IMR-90 (cell line): ENCODE results near the gene ZXDC. TPM values are rescaled to one million over a fixed set of nuclear protein-coding genes. Genes with fewer than 3 reads are reported as not detected.

Experiments
- ATAC-seq: fragments of 200-7000 bp; cut with Tn5 transposase; 2 replicates; pipeline ENCODE4 v1.9.1; 2020; ENCODE audit warnings: low read depth, mild to moderate bottlenecking, moderate library complexity
- BruUV-seq: library from RNA; stranded (reverse); fragments of 400-500 nt; replicated peaks from 2 replicates; lab custom pipeline; 2021; lab: Mats Ljungman, UMichigan
- CTCF ChIA-PET: fragments of 300-600 bp; formaldehyde crosslinking; extraction: SDS; loops from one replicate; lab custom pipeline; 2021; ENCODE audit warnings: antibody characterized with exemption; lab: Yijun Ruan, JAX
- POLR2A ChIA-PET: fragments of 300-600 bp; sonication (Branson Sonifier 250); formaldehyde crosslinking; loops from one replicate; lab custom pipeline; 2022; ENCODE audit warnings: antibody characterized with exemption; ENCODE audit not compliant: unreplicated experiment; lab: Charles Lee
- DNase-seq: peaks from one replicate; pipeline ENCODE4 v3.0.0; 2013
- H2AFZ ChIP-seq: replicated peaks from 2 replicates; pipeline ENCODE3; 2013; ENCODE audit warnings: low read length, mild to moderate bottlenecking; ENCODE audit not compliant: poor library complexity
- H2AK5ac ChIP-seq: 2 replicates; pipeline ENCODE4 v1.6.1; 2013; ENCODE audit warnings: low read depth, low read length, inconsistent platforms
- H2AK9ac ChIP-seq: replicated peaks from 2 replicates; pipeline ENCODE3; 2013; ENCODE audit warnings: mild to moderate bottlenecking, low read depth, low read length, moderate library complexity; ENCODE audit not compliant: poor library complexity
- H2BK120ac ChIP-seq: 2 replicates; pipeline ENCODE4 v1.6.1; 2013; ENCODE audit warnings: low read depth, low read length, inconsistent platforms
- H2BK15ac ChIP-seq: 3 replicates; pipeline ENCODE4 v1.6.1; 2013; ENCODE audit warnings: low read depth, low read length, inconsistent platforms
- H2BK20ac ChIP-seq: 2 replicates; pipeline ENCODE4 v1.6.1; 2013; ENCODE audit warnings: low read depth, mild to moderate bottlenecking, inconsistent platforms, low read length, moderate library complexity
- H2BK5ac ChIP-seq: 2 replicates; pipeline ENCODE4 v1.6.1; 2013; ENCODE audit warnings: mild to moderate bottlenecking, low read depth, low read length, inconsistent platforms; ENCODE audit not compliant: poor library complexity, severe bottlenecking
- H3K14ac ChIP-seq: replicated peaks from 2 replicates; pipeline ENCODE4 v1.6.1; 2013; ENCODE audit warnings: low read depth, low read length, inconsistent platforms
- H3K18ac ChIP-seq: 2 replicates; pipeline ENCODE4 v1.6.1; 2013; ENCODE audit warnings: low read depth, low read length, control low read depth
- H3K23ac ChIP-seq: 2 replicates; pipeline ENCODE4 v1.6.1; 2013; ENCODE audit warnings: low read depth, low read length, inconsistent platforms
- H3K27ac ChIP-seq: 2 replicates; pipeline ENCODE4 v1.5.1; 2013; ENCODE audit warnings: mild to moderate bottlenecking, control low read depth, low read length; ENCODE audit not compliant: insufficient read depth
- H3K27me3 ChIP-seq: 2 replicates; pipeline ENCODE4 v1.6.1; 2013; ENCODE audit warnings: low read length; ENCODE audit not compliant: control insufficient read depth, insufficient read depth
- H3K36me3 ChIP-seq: 2 replicates; pipeline ENCODE4 v1.6.1; 2013; ENCODE audit warnings: low read length, mixed read lengths; ENCODE audit not compliant: control insufficient read depth, insufficient read depth
- H3K4ac ChIP-seq: 2 replicates; pipeline ENCODE4 v1.6.1; 2013; ENCODE audit warnings: low read depth, low read length, inconsistent platforms
- H3K4me1 ChIP-seq: 2 replicates; pipeline ENCODE4 v1.6.1; 2013; ENCODE audit warnings: low read length, mixed read lengths; ENCODE audit not compliant: control insufficient read depth, insufficient read depth
- H3K4me2 ChIP-seq: 2 replicates; pipeline ENCODE4 v1.6.1; 2013; ENCODE audit warnings: low read depth, mild to moderate bottlenecking, control low read depth, low read length, moderate library complexity
- H3K4me3 ChIP-seq: 2 replicates; pipeline ENCODE4 v1.5.1; 2013; ENCODE audit warnings: low read depth, mild to moderate bottlenecking, control low read depth, low read length, moderate library complexity; ENCODE audit not compliant: insufficient read depth
- H3K56ac ChIP-seq: 2 replicates; pipeline ENCODE4 v1.6.1; 2013; ENCODE audit warnings: low read length, inconsistent platforms; ENCODE audit not compliant: insufficient read depth; ENCODE audit errors: extremely low read depth
- H3K79me1 ChIP-seq, 2 experiments: 2 replicates each; pipeline ENCODE4 v1.6.1; 2013; ENCODE audit warnings: low read length in 2 of 2, inconsistent platforms in 1 of 2, low read depth in 1 of 2
- H3K9ac ChIP-seq: 2 replicates; pipeline ENCODE4 v1.6.1; 2013; ENCODE audit warnings: low read depth, low read length, control low read depth
- H3K9me1 ChIP-seq: 2 replicates; pipeline ENCODE4 v1.6.1; 2013; ENCODE audit warnings: low read length, inconsistent platforms; ENCODE audit not compliant: insufficient read depth
- H3K9me3 ChIP-seq: 2 replicates; pipeline ENCODE4 v1.6.1; 2013; ENCODE audit warnings: low read length; ENCODE audit not compliant: control insufficient read depth, insufficient read depth
- H4K20me1 ChIP-seq: 2 replicates; pipeline ENCODE4 v1.6.1; 2013; ENCODE audit warnings: low read length, inconsistent platforms; ENCODE audit not compliant: insufficient read depth
- H4K5ac ChIP-seq: 2 replicates; pipeline ENCODE4 v1.6.1; 2013; ENCODE audit warnings: mild to moderate bottlenecking, low read depth, low read length, control low read depth
- H4K8ac ChIP-seq, 2 experiments: 2 replicates each; pipeline ENCODE4 v1.6.1; 2013; ENCODE audit warnings: low read depth in 2 of 2, low read length in 2 of 2, control low read depth in 1 of 2, inconsistent platforms in 1 of 2
- H4K91ac ChIP-seq: 2 replicates; pipeline ENCODE4 v1.6.1; 2013; ENCODE audit warnings: low read depth, low read length, inconsistent platforms; ENCODE audit not compliant: insufficient read depth
- CTCF ChIP-seq: conservative IDR thresholded peaks from 2 replicates; pipeline ENCODE4 v1.5.1; 2012; ENCODE audit warnings: mild to moderate bottlenecking, low read depth, low read length, improper control_type of control experiment
- MAFK ChIP-seq: IDR thresholded peaks from 2 replicates; pipeline ENCODE4 v1.6.1; 2012; ENCODE audit warnings: low read depth, low read length, improper control_type of control experiment
- NFE2L2 ChIP-seq: fragments of 150-350 bp; IDR thresholded peaks from 2 replicates; pipeline ENCODE4 v1.6.1; 2016; ENCODE audit warnings: low read depth, mild to moderate bottlenecking, low read length
- POLR2A ChIP-seq: IDR thresholded peaks from 2 replicates; pipeline ENCODE4 v1.6.1; 2012; ENCODE audit warnings: mild to moderate bottlenecking, low read depth, low read length
- RFX5 ChIP-seq: IDR thresholded peaks from 2 replicates; pipeline ENCODE4 v1.8.0; 2012; ENCODE audit warnings: low read depth, mild to moderate bottlenecking, low read length, moderate library complexity
- USF2 ChIP-seq: fragments of 150-350 bp; IDR thresholded peaks from 2 replicates; pipeline ENCODE4 v1.6.1; 2017; ENCODE audit warnings: mild to moderate bottlenecking, antibody characterized with exemption, low read length, low read depth
- WGBS, 2 experiments: methylation state at CpG; one replicate each; pipeline versions ENCODE4 v1.1.5 to v1.1.7; 2013; ENCODE audit warnings: missing lambda C conversion rate in 2 of 2; ENCODE audit not compliant: insufficient read length in 1 of 2; ENCODE audit errors: extremely low coverage in 2 of 2; 5-methylcytosine and 5-hydroxymethylcytosine counted together
- dilution Hi-C: fragments of 300-500 bp; cut with HindIII; formaldehyde crosslinking; loops from one replicate; pipeline ENCODE4 v1.14.3; 2018; ENCODE audit warnings: low sequenced_read_pairs; ENCODE audit not compliant: unreplicated experiment
- in situ Hi-C: fragments of 300-500 bp; cut with MboI; formaldehyde crosslinking; loops from 3 replicates; pipeline ENCODE4 v1.14.3; 2019; ENCODE audit warnings: low sequenced_read_pairs, inconsistent platforms, mixed read lengths
- intact Hi-C: fragments of 100-400 bp; cut with micrococcal nuclease; formaldehyde crosslinking; loops from 2 replicates; pipeline ENCODE4 v1.10.0; 2022
- polyA plus RNA-seq, 3 experiments: library from polyadenylated mRNA; depleted of rRNA; stranded (reverse); fragments of >200 nt; gene quantifications; 2 replicates each; pipeline ENCODE4 v1.2.3, GENCODE V29; 2012; ENCODE audit warnings: low replicate concordance in 1 of 3
- total RNA-seq: library from RNA; depleted of rRNA; stranded (reverse); fragments of >200 nt; gene quantifications from 2 replicates; pipeline ENCODE4 v1.2.3, GENCODE V29; 2012

Gene ZXDC
- total and polyA plus RNA-seq, 2 of the 4 experiments (the other 2 are of a cell fraction) = 11.5 to 14.3 TPM

- ChIA-PET POLR2A (no interaction called here), CTCF (no interaction called here)
- Histone ChIP-seq H3K4me2 (no peak overlapping the region), H3K79me1 (peaks cover 40 to 58% of the 10 kb centered on the region in 2 experiments), H2BK20ac (no peak overlapping the region), H3K56ac (no peak overlapping the region), H3K4ac (no peak overlapping the region), H3K14ac (no peak overlapping the region), H3K9me1 (peaks cover 2% of the 10 kb centered on the region; the same call in 1 of the 2 replicates), H3K9ac (no peak overlapping the region), H4K20me1 (peaks cover 32% of the 10 kb centered on the region), H2BK120ac (no peak overlapping the region), H3K27me3 (no peaks in the 10 kb centered on the region), H4K91ac (no peak overlapping the region), H4K8ac (no peak overlapping the region), H3K36me3 (peaks cover 80% of the 10 kb centered on the region), H2AK5ac (no peak overlapping the region), H3K23ac (no peak overlapping the region), H4K5ac (no peak overlapping the region), H3K4me1 (peaks cover under 1% of the 10 kb centered on the region; the same call in 1 of the 2 replicates), H3K27ac (no peak overlapping the region), H3K4me3 (no peak overlapping the region), H2BK15ac (no peak overlapping the region), H3K9me3 (no peaks in the 10 kb centered on the region), H3K18ac (no peak overlapping the region), H2AFZ (no peak overlapping the region), H2BK5ac (no peak overlapping the region), H2AK9ac (no peak overlapping the region)
- no TSS peak for BruUV-seq
- TF ChIP-seq NFE2L2 (no peak), RFX5 (no peak), MAFK (no peak), CTCF (no peak), POLR2A (no peak), USF2 (no peak)
- 91% methylated on average over 4 of the region's 19 CpGs; no CpG with 5 or more reads in 1 of the 2 experiments for WGBS, 2 experiments
- dilution Hi-C loops (no loop called here), in situ Hi-C loops (no loop called here), intact Hi-C loops (no loop called here)
- ATAC-seq = no peak
- DNase-seq = no peak
These were observed 8.6 kb downstream of the ZXDC start for GRCh38 chr3:126466886-126467610.
